ENCODE data around the gene CCDC85C. TPM values are rescaled to one million over a fixed set of nuclear protein-coding genes. Genes with fewer than 3 reads are reported as not detected.

The CCDC85C gene
- total RNA-seq, result 10 to 100 TPM; 35.1 to 47.2 TPM

GRCh38 chr14:99603471-99604277, at the start of gene CCDC85C:
TSS of gene CCDC85C (minus strand) at chr14:99604207. CDS start at chr14:99603959, 248 bp downstream.
- Histone ChIP-seq H3K27me3 (replicated peaks; ENCODE audit: insufficient read depth) (no peaks in the 10 kb centered on the region), H3K9me3 (no peaks in the 10 kb centered on the region), H3K4me3 (peak within 1 kb of the TSS; percentile 63 to 74), H3K27ac (peak within 1 kb of the TSS; percentile 91 to 98), H3K36me3 (no peaks in the 10 kb centered on the region), H3K4me1 (replicated peaks) (peaks cover 13% of the 10 kb centered on the region)
- intact Hi-C loops (cut with DNase I), result loop anchor here (2.0 to 5.0 kb wide), 3 partner anchors 29 to 81 kb away; no protein-coding TSS in a partner anchor
- WGBS, result 3% methylated on average over 44 of the region's 128 CpGs
- TF ChIP-seq POLR2AphosphoS5 (IDR thresholded peaks at IDR 0.05) (no peak), POLR2A (IDR thresholded peaks at IDR 0.05) (no peak), CTCF (IDR thresholded peaks at IDR 0.05) (no peak)
- DNase-seq (ENCODE audit: low spot score), result no peak

GRCh38 chr14:99651953-99652746, 48.1 kb upstream of the CCDC85C start:
- no peaks in the 10 kb centered on the region for H3K9me3 ChIP-seq
- whole genome bisulfite sequencing, result 96% methylated on average over 30 of the region's 32 CpGs
- TF ChIP-seq CTCF (IDR thresholded peaks at IDR 0.05), result no peak
- TF ChIP-seq POLR2AphosphoS5 (IDR thresholded peaks at IDR 0.05), result no peak
- TF ChIP-seq POLR2A (IDR thresholded peaks at IDR 0.05), result no peak
- H3K36me3 ChIP-seq, result no peaks in the 10 kb centered on the region
- no peaks in the 10 kb centered on the region for H3K4me1 ChIP-seq (replicated peaks)
- intact Hi-C loops (cut with DNase I), result no loop called here
- DNase-seq (ENCODE audit: low spot score), result no peak
- H3K27me3 ChIP-seq (replicated peaks; ENCODE audit: insufficient read depth), result no peaks in the 10 kb centered on the region
- no peak overlapping the region for H3K4me3 ChIP-seq
- no peak overlapping the region for H3K27ac ChIP-seq

GRCh38 chr14:99650189-99650588, 46.2 kb upstream of the CCDC85C start:
- H3K4me1 ChIP-seq (replicated peaks), result no peaks in the 10 kb centered on the region
- WGBS, result 80% methylated on average over 9 of the region's 9 CpGs
- TF ChIP-seq CTCF (IDR thresholded peaks at IDR 0.05) (no peak), POLR2A (IDR thresholded peaks at IDR 0.05) (no peak), POLR2AphosphoS5 (IDR thresholded peaks at IDR 0.05) (no peak)
- H3K27ac ChIP-seq, result no peak overlapping the region
- H3K4me3 ChIP-seq, result no peak overlapping the region
- no peaks in the 10 kb centered on the region for H3K9me3 ChIP-seq
- no peaks in the 10 kb centered on the region for H3K36me3 ChIP-seq
- DNase-seq (ENCODE audit: low spot score), result no peak
- no peaks in the 10 kb centered on the region for H3K27me3 ChIP-seq (replicated peaks; ENCODE audit: insufficient read depth)
- intact Hi-C loops (cut with DNase I), result no loop called here

GRCh38 chr14:99649643-99650042, 45.6 kb upstream of the CCDC85C start:
- H3K27me3 ChIP-seq (replicated peaks; ENCODE audit: insufficient read depth), result no peaks in the 10 kb centered on the region
- H3K36me3 ChIP-seq, result no peaks in the 10 kb centered on the region
- no peak for DNase-seq (ENCODE audit: low spot score)
- H3K9me3 ChIP-seq, result no peaks in the 10 kb centered on the region
- no peak overlapping the region for H3K4me3 ChIP-seq
- intact Hi-C loops (cut with DNase I), result no loop called here
- no peak overlapping the region for H3K27ac ChIP-seq
- WGBS, result 76% methylated on average over 8 of the region's 8 CpGs
- H3K4me1 ChIP-seq (replicated peaks), result no peaks in the 10 kb centered on the region
- TF ChIP-seq POLR2AphosphoS5 (IDR thresholded peaks at IDR 0.05) (no peak), POLR2A (IDR thresholded peaks at IDR 0.05) (no peak), CTCF (IDR thresholded peaks at IDR 0.05) (no peak)

Data from prostate gland (tissue), 2 donors.